Measurements from ENCODE around the gene RAET1G. TPM values are rescaled to one million over a fixed set of nuclear protein-coding genes. Genes with fewer than 3 reads are reported as not detected.

RAET1G gene
- total RNA-seq, 1 experiment from 2014 or later: 1.5 TPM

DNA sequence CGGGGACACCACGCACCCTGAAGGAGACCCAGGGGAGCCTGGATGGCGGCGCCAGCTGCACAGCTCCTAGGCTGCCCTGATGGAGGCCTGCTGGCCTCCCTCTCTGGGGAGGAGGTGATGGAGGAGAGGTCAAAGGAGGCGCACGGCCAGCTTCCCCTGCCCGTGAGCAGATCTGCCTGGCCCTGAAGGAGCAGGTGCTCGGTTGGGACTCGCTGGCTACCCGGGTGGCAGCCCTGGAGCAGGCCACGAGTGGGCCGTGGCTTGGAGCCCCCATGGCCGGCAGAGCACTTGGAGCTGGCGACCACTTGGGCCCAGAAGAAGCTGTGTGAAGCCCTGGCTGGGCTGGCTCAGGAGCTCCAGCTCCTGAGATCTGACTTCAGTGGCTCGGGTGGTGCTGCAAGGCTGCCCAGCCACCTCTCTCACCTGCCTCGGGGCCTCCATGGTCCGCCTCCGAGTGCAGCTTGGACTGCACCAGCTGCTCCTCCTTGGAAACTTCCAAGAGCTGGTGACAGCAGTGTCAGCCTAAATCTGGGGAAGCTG, 17.5 kb downstream of the RAET1G start:
- ATAC-seq (no peak), DNase-seq (no peak)
- H3K27ac ChIP-seq (ENCODE audit: low read length): no peak overlapping the region
- no peak overlapping the region for H3K4me3 ChIP-seq (ENCODE audit: low read length)
- H3F3A ChIP-seq (ENCODE audit: low read length, unreplicated experiment): no peaks in the 10 kb centered on the region
- H4K20me1 ChIP-seq (ENCODE audit: low read length): no peaks in the 10 kb centered on the region
- POLR2A ChIA-PET (ENCODE audit: unreplicated experiment): no interaction called here
- no peaks in the 10 kb centered on the region for H3K36me3 ChIP-seq (ENCODE audit: low read depth, low read length)
- no peak overlapping the region for H3K4me2 ChIP-seq (ENCODE audit: low read length)
- intact Hi-C loops (cut with micrococcal nuclease): no loop called here
- H3K79me2 ChIP-seq (ENCODE audit: low read length): no peaks in the 10 kb centered on the region
- TF ChIP-seq, protein P1, sequence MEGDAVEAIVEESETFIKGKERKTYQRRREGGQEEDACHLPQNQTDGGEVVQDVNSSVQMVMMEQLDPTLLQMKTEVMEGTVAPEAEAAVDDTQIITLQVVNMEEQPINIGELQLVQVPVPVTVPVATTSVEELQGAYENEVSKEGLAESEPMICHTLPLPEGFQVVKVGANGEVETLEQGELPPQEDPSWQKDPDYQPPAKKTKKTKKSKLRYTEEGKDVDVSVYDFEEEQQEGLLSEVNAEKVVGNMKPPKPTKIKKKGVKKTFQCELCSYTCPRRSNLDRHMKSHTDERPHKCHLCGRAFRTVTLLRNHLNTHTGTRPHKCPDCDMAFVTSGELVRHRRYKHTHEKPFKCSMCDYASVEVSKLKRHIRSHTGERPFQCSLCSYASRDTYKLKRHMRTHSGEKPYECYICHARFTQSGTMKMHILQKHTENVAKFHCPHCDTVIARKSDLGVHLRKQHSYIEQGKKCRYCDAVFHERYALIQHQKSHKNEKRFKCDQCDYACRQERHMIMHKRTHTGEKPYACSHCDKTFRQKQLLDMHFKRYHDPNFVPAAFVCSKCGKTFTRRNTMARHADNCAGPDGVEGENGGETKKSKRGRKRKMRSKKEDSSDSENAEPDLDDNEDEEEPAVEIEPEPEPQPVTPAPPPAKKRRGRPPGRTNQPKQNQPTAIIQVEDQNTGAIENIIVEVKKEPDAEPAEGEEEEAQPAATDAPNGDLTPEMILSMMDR (conservative IDR thresholded peaks at IDR 0.05; ENCODE audit: low read depth, low read length): no peak
- TF ChIP-seq EZH2phosphoT487 (IDR thresholded peaks at IDR 0.05; ENCODE audit: borderline replicate concordance, low read length): no peak
- TF ChIP-seq EZH2 (IDR thresholded peaks at IDR 0.05; ENCODE audit: low read length, unreplicated experiment): no peak
- no peaks in the 10 kb centered on the region for H3K4me1 ChIP-seq (ENCODE audit: insufficient read depth, low read length)
- no peak overlapping the region for H3K9ac ChIP-seq (ENCODE audit: low read length)
- BruUV-seq (replicated peaks): no TSS peak
- H3K9me3 ChIP-seq (ENCODE audit: low read length): no peaks in the 10 kb centered on the region
- CTCF ChIA-PET: no interaction called here
- H3K9me2 ChIP-seq (replicated peaks; ENCODE audit: low read length): no peaks in the 10 kb centered on the region
- no peaks in the 10 kb centered on the region for H3K27me3 ChIP-seq (ENCODE audit: low read length)
- H2AFZ ChIP-seq (ENCODE audit: low read length): no peak overlapping the region

DNA sequence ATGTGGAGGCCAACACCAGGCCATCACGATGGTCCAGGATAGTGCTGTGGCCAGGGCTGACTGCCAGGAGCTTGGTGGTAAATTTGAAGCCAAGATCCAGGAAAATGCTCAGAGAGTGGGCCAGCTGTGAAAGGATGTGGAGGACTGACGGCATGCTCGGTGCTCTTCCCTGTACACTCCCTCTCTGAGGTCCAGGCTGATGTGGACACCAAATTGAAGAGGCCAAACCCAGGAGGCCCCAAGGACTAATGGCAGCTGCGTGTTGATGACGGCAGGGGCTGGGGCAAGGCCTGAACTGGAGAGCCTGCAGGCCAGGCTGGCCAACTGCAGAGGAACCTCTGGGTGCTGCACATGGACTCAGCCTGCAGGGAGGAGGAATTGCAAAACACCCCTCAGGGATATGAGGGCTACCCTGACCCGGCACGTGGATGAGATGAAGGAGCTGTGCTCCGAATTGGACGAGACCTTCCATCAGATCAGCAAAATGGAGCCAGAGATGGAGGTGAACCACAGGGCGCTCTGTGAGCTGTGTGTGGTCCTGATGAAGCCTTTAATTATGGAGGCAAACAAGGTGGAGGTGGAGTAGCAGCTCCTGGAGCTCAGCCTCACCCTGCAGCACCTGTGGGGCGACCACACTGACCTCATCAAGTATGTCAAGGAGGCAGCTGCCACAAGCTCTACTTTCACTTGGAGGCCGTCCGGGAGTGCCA, 18.1 kb downstream of the RAET1G start:
- Histone ChIP-seq H3K9me3 (ENCODE audit: low read length) (no peaks in the 10 kb centered on the region), H3K27me3 (ENCODE audit: low read length) (no peaks in the 10 kb centered on the region), H3K4me1 (ENCODE audit: insufficient read depth, low read length) (no peaks in the 10 kb centered on the region), H3K79me2 (ENCODE audit: low read length) (no peaks in the 10 kb centered on the region), H3K36me3 (ENCODE audit: low read depth, low read length) (no peaks in the 10 kb centered on the region), H3K27ac (ENCODE audit: low read length) (no peak overlapping the region), H3K4me2 (ENCODE audit: low read length) (no peak overlapping the region), H3F3A (ENCODE audit: low read length, unreplicated experiment) (no peaks in the 10 kb centered on the region), H3K9ac (ENCODE audit: low read length) (no peak overlapping the region), H4K20me1 (ENCODE audit: low read length) (no peaks in the 10 kb centered on the region), H3K4me3 (ENCODE audit: low read length) (no peak overlapping the region), H2AFZ (ENCODE audit: low read length) (no peak overlapping the region), H3K9me2 (replicated peaks; ENCODE audit: low read length) (no peaks in the 10 kb centered on the region)
- ATAC-seq (no peak), DNase-seq (no peak)
- intact Hi-C loops (cut with micrococcal nuclease): no loop called here
- CTCF ChIA-PET: no interaction called here
- TF ChIP-seq EZH2phosphoT487 (IDR thresholded peaks at IDR 0.05; ENCODE audit: borderline replicate concordance, low read length): no peak
- no peak for TF ChIP-seq EZH2 (IDR thresholded peaks at IDR 0.05; ENCODE audit: low read length, unreplicated experiment)
- TF ChIP-seq, protein P1 (conservative IDR thresholded peaks at IDR 0.05; ENCODE audit: low read depth, low read length): no peak
- BruUV-seq (replicated peaks): no TSS peak
- POLR2A ChIA-PET (ENCODE audit: unreplicated experiment): no interaction called here

DNA sequence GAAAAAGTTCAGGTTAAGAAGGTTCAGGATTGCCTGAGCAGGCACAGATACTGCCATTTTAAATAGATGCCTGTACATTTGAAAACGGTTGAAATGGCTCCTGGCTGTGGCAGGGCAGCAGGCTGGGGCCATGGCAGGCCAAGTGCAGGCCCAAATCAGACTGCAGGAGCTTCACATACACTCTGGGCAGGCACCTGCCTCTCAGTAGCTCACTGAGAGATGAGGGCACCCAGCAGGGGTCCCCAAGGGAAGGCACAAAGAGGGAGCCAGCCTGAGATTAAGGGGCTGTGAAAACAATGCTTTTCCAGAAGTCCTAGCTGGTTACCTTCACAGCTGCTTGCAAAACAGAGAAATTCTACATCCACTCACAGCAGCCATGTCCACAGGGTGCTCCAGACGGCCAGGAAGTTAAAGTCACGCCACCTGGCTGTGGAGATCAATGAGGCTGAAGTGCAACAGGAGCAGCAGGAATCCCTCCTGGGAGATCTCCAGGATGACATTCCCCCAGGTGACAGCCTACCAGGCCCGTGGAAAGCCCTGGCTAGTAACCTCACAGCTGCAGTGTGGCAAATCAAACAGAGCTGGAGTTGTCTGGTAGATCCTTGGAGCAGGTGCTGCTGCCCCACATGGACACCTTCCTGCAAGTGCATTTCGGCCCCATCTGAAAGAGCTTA, 18.8 kb downstream of the RAET1G start:
- ATAC-seq: no peak
- CTCF ChIA-PET: no interaction called here
- no TSS peak for BruUV-seq (replicated peaks)

More for the DNA sequence above, 18.8 kb downstream of the RAET1G start:
- Histone ChIP-seq H3K4me1 (ENCODE audit: insufficient read depth, low read length) (no peaks in the 10 kb centered on the region), H3K27me3 (ENCODE audit: low read length) (no peaks in the 10 kb centered on the region), H3K36me3 (ENCODE audit: low read depth, low read length) (no peaks in the 10 kb centered on the region), H2AFZ (ENCODE audit: low read length) (no peak overlapping the region), H3K4me3 (ENCODE audit: low read length) (no peak overlapping the region), H3K9me3 (ENCODE audit: low read length) (no peaks in the 10 kb centered on the region), H3K9ac (ENCODE audit: low read length) (no peak overlapping the region), H3K4me2 (ENCODE audit: low read length) (no peak overlapping the region), H3K9me2 (replicated peaks; ENCODE audit: low read length) (no peaks in the 10 kb centered on the region), H3K27ac (ENCODE audit: low read length) (no peak overlapping the region), H3K79me2 (ENCODE audit: low read length) (no peaks in the 10 kb centered on the region), H3F3A (ENCODE audit: low read length, unreplicated experiment) (no peaks in the 10 kb centered on the region), H4K20me1 (ENCODE audit: low read length) (no peaks in the 10 kb centered on the region)
- POLR2A ChIA-PET (ENCODE audit: unreplicated experiment): no interaction called here
- TF ChIP-seq, protein P1 (conservative IDR thresholded peaks at IDR 0.05; ENCODE audit: low read depth, low read length): no peak
- no peak for TF ChIP-seq EZH2 (IDR thresholded peaks at IDR 0.05; ENCODE audit: low read length, unreplicated experiment)
- no peak for TF ChIP-seq EZH2phosphoT487 (IDR thresholded peaks at IDR 0.05; ENCODE audit: borderline replicate concordance, low read length)
- intact Hi-C loops (cut with micrococcal nuclease): no loop called here
- no peak for DNase-seq

Data from PC-3 (cell line).